Left ventricle myocardium superior (tissue), 1 donor: ENCODE measurements around the gene HAX1. TPM values are rescaled to one million over a fixed set of nuclear protein-coding genes. Genes with fewer than 3 reads are reported as not detected.
"Not testable (repeated sequence)": the region's sequence is repeated elsewhere in the genome, so short reads cannot be mapped to it uniquely, and the experiment has no call there.

Experiments
- ATAC-seq: fragments of 200-7000 bp; cut with Tn5 transposase; one replicate; pipeline ENCODE4 v1.9.1; 2020; ENCODE audit warnings: mild to moderate bottlenecking, moderate library complexity
- DNase-seq: peaks from one replicate; pipeline ENCODE4 v3.0.0-alpha.2; 2020
- intact Hi-C: fragments of 100-400 bp; cut with micrococcal nuclease; formaldehyde crosslinking; loops from one replicate; pipeline ENCODE4 v1.11.0; 2022
- long read RNA-seq: library from polyadenylated mRNA; unstranded; transcript quantifications from one replicate; pipeline ENCODE4 v2.0.0, GENCODE V29; 2021
- total RNA-seq: library from RNA; stranded (reverse); fragmentation: NEBNext Ultra II Directional; extraction: Animal tissue kit (Norgen Biotek cat#: 25700); gene quantifications from one replicate; pipeline ENCODE4 v1.2.1, GENCODE V29; 2021
- donor health status: DM: no; HTN: yes; CAD: no; lungs with severe emphysema.

HAX1 gene
- total RNA-seq, result 181 TPM
- long read RNA-seq, transcript HAX1-201 (7 exons, 1,227 nt), result major isoform, 229 of 255 reads
- long read RNA-seq, partial matches to known transcripts, result 11 of 255 reads
- long read RNA-seq, other reads (novel, unspliced or antisense), result 6 of 255 reads

DNA sequence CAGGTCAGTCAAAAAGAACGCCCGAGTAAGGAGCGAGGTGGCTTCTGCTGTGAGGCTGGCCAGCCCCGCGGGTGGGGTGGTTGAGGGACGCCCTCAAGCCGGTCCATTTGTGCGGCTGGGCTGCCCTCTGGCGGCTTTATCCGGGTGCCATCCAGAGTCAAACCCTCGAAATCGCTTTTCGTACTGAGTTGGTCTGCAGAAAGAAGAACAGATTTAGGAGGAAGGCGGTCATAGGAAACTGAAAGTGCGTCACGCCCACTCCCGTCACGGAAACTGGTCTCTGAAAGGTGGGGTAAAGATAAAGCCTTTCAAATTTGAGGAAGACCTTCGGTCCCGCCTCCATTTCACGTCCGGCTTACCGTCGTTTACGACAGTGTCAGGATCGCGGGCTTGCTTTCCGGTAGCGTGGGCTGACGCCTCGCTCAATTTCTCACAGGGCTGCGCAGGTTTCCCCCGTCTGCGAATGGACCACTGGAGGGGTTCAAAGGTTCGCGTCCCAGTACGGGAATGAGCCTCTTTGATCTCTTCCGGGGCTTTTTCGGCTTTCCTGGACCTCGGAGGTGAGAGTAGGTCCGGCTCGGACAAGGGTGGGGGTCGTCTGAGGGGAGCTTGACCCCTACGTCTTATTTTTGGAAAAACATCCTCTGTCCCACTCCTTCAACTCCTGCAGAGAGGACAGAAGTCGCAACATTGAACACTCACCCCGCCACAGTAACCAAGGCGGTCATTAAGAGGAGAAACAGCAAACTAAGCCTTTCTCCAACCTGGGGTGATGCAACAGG is at the start of gene HAX1:
Gene HAX1 (plus strand): TSS at position 413 of the 782 bp plus-strand sequence. CDS start 95 bp downstream, at position 508.
- peak; percentile 92 for ATAC-seq

DNA sequence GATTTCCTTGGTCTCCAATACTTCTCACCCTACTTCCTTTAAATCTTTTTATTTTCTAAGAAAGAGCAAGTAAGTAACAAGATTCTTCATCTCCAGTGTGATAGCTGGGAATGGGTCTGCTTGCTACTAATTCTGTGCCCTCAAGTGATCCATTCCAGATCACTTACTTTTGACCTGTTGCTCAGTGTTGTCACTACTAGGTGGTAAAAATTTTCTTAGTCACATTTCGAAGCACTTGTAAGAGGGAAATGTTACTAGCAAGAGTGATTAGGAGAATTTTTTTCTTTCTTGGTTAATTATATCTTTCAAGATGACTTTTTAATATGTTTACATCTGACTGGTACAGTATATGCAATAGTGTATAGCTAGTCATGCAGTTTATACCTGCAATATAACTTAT is 49.5 kb upstream of the HAX1 start:
- intact Hi-C loops, result no loop called here
- ATAC-seq (no peak), DNase-seq (no peak)

More for the DNA sequence above, at the start of gene HAX1:
- peak; percentile 93 for DNase-seq
- intact Hi-C loops, result no loop called here

DNA sequence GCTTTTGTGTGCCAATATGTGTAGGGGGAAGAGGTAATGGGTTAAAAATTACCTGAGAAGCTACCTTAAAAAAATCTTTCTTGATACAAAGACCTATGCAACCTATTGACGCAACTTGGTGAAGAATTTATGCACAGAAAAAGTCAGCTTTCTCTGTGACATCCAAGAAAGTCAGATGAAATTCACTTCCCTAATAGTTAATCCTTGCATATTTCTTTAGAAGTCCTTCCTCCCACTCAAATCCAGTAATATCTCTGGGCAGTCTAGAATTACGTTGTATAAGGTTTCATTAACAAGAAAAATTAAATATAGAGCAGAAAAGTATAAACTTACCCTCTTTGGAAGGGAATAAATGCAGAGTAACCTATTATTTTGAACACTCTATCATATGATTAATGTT is 48.8 kb upstream of the HAX1 start:
- intact Hi-C loops, result no loop called here
- DNase-seq (no peak), ATAC-seq (no peak)

DNA sequence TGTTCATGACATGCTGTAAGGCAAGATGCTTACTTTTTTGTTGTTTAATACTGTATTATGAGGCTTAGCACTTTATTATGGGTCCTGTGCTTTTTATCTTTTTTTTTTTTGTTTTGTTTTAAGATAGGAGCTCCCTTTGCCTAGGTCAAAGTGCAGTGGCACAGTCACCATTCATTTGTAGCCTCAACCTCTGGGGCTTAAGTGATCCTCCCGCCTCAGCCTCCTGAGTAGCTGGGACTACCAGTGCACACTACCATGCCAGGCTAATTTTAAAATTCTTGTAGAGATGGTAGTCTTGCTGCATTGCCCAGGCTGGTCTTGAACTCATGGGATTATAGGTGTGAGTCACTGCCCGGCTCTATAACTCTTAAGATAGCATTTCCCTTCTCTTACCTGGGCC is 47.1 kb upstream of the HAX1 start:
- DNase-seq, result no peak
- ATAC-seq, result no peak
- intact Hi-C loops, result no loop called here

DNA sequence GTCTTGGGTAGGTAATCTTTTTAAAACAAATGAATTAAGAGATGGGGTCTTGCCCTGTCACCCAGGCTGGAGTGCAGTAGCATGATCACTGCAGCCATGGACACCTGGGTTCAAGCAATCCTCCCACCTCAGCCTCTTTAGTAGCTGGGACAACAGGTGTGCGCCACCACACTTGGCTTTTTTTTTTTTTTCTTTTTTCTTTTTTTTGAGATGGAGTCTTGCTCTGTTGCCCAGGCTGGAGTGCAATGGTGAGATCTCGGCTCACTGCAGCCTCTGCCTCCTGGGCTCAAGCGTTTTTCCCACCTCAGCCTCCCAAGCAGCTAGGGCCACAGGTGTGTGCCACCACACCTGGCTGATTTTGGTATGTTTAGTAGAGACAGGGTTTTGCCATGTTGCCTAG is 41.3 kb upstream of the HAX1 start:
- intact Hi-C loops, DNase-seq, ATAC-seq: not testable (repeated sequence)

DNA sequence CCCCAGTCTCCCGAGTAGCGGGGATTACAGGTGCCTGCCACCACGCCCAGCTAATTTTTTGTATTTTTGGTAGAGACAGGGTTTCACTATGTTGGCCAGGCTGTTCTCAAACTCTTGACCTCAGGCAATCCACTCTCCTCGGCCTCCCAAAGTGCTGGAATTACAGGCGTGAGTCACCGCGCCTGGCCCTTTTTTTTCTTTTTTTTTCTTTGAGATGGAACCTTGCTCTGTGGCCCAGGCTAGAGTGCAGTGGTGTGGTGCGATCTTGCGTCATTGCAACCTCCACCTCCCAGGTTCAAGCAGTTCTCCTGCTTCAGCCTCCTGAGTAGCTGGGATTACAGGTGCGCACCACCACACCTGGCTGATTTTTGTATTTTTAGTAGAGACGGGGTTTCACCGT is 39.3 kb upstream of the HAX1 start:
- ATAC-seq, intact Hi-C loops, DNase-seq: not testable (repeated sequence)

DNA sequence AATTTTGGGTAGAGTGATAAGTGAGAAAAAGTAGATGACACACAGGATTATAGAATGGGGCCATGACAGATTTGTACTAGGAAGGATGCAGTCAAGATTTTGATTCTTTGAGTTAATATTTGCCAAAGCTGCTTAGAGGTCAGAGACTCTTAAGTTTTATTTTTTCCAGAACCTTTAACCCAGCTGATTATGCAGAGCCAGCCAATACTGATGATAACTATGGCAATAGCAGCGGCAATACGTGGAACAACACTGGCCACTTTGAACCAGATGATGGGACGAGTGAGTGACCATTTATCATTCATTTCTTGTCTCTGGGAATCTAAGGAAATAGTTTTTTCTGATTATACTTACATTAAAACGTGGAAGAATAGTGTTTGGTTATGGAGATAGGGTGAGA is 35.6 kb upstream of the HAX1 start:
- intact Hi-C loops, result no loop called here
- DNase-seq, result no peak
- ATAC-seq, result no peak

DNA sequence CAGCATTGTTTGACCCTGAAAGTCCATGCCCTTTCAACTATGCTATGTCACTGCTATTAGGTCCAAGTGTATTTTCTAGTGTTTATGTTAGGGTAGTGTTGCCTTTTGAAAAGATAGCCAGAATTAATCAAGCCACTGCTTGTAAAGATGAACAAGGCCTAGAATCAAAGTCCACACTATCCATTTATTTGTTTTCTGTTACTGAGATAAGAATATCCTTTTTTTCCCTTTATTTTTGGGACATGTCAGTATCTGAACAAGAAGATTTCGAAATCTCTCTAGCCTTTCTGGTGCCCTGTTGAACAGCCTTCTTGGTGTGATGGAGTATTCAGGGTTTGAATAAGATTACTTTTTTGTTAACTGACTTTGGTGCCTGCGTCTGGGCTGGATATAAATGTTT is 35.0 kb upstream of the HAX1 start:
- ATAC-seq (no peak), DNase-seq (no peak)
- intact Hi-C loops, result no loop called here

DNA sequence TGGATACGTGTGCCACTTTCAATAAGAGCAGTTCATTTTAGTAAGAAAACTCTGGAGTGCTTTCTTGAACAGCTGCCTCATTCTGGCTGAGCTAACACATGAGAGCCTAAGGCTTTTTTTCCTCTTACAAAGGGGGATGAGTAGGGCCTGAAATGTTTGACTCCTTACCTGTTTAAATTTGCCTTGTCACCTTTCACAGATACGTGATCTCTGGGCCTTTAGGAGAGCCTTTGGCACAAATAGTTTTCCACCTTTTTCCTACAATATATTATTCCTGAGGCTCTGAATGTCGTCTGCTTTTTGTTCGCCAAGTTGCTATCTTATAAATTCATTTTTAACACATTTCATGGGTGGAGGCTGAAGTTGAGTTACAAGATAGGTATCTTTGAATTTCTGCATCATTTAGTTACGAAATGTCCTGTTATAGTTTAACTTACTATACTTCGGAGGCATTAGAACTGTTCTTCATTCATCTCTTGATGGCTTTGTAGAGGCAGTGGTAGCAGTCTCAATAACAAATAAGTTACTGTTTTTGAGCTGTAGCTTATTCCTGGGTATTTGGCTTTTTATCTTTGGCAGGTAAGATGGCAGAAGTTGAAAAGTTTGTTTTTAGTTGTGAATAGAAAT is 34.4 kb upstream of the HAX1 start:
- intact Hi-C loops, result no loop called here
- ATAC-seq (no peak), DNase-seq (no peak)

DNA sequence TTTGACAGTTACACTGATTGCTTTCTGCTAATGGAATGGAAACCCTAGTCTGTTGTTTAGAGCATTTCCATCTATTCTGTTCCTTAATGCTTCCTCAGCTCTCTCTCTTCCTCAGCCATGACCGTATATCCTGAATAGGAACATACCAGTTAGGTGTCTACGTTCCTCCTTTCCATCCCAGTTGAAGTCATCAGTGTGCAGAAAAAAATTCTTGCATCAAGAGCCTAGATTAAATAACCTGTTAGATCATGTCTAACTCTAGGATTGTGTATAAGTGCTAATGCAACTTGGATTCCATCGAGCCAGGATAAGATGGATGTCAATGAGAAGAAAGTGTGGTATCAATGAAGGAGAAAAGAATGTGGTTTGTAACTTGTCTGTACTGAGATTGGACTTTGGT is 32.9 kb upstream of the HAX1 start:
- DNase-seq (no peak), ATAC-seq (no peak)
- intact Hi-C loops, result no loop called here

DNA sequence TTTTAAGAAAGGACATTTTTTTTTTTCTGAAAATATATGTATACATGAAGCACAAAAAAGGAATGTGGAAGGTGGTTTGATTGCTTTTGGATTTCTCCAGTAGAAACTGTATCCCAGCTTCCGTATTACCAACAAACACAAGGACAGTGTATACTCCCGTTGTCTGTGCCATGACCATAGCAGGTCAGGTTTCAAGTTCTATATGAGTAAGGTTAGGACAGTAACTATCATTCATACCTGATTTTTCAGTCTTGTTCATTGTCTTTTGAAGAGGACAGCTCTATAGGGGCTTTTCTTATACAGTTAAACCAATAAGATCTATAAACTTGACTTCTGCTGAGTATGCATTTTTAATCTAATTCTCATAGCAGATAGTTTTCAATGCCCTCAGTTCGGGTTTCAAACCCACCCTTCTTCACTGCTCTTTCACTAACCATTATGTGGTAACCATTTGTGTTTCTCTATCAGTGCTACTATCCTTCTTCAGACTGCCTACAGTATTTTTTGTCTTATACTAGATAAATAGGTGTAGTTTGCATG is 32.1 kb upstream of the HAX1 start:
- DNase-seq (no peak), ATAC-seq (no peak)
- intact Hi-C loops, result no loop called here

DNA sequence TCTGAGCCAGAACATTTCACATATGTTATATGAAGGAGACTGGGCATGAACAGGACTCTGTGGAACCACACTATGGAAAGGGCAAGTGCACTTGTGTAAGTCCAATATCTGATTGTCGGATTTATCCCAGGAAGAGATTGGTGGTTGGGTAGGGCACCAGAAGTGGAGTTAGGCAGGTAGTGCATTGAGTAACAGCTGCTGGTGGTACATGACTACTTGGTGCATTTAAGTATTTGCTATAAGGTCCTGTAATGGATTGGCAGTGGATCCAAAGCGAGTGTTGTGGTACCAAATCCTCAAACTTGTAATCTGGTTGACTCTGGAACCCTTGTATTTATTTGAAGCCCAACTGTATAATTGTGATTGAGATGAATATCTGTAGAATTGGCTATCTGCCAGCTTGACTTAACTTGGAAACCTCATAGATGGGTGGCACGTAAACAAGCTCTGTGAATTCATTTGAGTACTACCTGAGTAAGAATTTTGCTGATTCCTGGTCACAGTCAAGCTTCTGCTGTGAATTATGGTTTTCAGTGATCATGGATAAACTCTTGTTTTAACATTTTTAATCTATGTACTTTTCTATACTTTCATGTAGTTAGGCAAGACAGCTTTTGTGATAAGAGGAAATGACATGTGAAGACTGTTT is 30.6 kb upstream of the HAX1 start:
- ATAC-seq (no peak), DNase-seq (no peak)
- intact Hi-C loops, result no loop called here

DNA sequence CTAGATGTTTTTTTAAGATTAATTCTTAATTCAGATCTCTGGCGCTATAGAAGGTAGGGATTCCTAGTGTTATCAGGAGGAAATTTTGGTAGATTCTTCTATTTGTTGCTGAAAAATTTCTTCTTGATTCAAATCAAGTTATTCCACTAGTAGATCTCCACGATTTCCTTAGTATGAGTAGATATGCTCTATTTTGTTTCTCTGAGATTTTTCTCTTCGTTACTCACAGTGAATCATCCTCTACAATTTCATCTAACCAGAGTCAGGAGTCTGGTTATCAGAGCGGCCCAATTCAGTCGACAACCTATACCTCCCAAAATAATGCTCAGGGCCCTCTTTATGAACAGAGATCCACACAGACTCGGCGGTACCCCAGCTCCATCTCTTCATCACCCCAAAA is 18.8 kb upstream of the HAX1 start:
- DNase-seq, result no peak
- ATAC-seq, result no peak
- intact Hi-C loops, result no loop called here

DNA sequence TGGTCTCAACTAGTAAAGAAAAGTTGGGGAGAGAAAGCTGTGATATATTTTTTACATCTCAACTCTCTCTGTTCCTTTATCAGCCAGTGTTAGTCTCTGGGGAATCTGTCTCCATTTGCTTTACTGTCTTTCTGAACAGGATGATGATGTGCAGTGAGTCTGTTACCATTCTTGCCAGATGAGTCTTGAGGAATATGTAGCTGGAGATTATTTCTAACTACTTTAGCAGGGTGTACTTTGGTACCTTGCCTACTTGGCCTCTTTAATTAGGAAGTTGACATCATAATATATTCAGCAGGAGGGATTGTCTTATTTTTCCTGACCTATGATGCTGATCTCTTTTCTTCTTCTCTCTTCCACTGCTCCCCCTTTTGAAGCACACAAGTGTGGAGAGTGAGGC is 15.7 kb upstream of the HAX1 start:
- DNase-seq (no peak), ATAC-seq (no peak)
- intact Hi-C loops, result no loop called here

DNA sequence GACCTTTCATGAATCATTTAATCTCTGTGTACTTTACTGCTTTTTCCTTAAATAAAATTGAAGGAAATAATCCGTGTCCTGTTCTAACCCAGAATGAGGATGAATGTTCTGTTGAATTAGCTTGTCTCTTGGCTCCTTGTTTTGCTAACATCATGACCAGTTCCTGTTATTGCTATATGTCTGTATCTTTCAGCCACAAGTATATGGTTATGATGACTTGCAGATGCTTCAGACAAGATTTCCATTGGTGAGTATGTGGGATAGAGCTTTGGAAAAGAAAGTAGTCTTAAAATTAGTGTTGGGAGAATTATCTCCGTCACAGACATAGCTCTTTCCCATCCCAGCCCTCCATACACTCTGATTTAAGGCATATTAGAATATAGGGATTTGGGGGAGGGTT is 13.6 kb upstream of the HAX1 start:
- DNase-seq, result no peak
- no peak for ATAC-seq

DNA sequence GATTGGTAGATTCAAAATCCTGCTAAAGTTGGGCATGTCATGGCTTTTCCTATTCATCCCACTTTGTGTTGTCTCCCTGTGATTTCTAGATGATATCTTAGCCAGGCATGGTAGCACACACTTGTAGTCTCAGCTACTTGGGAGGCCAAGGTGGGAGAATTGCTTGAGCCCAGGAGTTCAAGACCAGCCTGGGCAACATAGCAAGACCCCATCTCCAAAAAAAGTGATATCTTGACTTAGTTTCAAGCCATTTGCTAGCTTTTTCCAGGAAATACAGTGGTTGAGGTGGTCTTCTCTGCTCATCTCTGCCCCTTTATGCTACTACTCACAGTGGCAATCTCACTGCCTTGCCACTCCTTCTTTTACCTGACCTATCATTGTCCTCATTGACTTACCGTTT is 12.3 kb upstream of the HAX1 start:
- intact Hi-C loops, result no loop called here
- ATAC-seq, result no peak

More for the DNA sequence above, 13.6 kb upstream of the HAX1 start:
- intact Hi-C loops, result no loop called here

DNA sequence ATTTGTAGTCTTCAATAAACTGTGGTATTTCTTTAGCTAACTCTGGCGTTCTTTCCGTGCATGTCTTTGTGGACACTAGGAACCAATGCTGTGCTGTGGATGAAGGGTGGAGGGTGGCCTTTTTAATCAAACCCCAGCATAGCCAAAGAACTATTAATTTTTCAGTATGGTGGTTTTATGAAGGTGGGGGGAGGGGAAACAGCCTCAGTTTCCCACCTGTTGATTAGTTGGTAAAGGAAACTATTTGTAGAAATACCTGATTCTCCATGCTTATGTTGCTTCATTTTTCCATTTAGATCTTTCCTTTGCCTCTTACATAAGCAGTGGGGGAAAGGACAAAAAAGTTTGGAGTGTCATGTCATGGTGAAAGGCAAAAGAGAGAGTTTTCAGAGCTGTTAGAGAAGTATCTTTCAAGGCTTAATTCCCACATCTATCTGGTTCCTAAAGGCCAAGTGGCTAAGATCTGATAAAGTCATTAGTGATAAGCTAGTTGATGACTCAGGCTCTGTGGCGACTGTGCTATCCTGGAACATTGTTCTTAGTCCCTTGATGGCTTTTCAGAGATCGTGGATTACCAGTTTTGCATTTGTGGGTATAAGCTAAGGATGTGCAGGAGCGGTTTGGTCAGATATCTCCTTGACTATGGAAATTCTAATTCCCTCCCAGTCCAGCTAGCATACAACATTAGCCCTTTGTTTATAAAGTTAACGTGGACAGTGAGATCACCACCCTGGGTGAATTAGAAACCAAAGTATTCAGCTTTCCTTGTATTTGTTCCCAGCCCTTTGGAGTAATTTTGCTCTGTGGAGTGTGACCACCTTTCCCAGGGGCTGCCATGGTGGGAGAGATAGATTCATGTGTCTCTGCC is 8.7 kb upstream of the HAX1 start:
- intact Hi-C loops, result no loop called here
- ATAC-seq, result no peak
- DNase-seq, result no peak

More for the DNA sequence above, 12.3 kb upstream of the HAX1 start:
- DNase-seq, result no peak

DNA sequence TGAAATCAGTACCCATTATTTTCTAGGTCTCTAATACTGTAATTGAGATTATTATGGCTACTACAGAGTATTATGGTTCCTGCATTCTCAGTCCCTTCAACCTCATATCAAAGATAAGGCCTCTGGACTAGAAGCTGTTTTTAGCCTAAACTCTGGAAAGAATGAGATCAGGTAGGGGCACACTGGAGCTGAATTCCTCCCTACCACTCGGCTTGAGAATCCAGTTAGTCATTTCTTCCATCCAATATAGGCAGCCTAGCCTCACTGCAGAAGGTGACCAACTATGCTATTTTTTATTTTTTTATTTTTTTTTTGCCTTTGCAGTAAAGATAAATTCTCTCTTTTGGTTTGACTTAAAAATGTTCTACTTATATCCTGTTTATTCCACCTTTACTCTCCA is 8.0 kb upstream of the HAX1 start:
- intact Hi-C loops, result no loop called here
- no peak for ATAC-seq

DNA sequence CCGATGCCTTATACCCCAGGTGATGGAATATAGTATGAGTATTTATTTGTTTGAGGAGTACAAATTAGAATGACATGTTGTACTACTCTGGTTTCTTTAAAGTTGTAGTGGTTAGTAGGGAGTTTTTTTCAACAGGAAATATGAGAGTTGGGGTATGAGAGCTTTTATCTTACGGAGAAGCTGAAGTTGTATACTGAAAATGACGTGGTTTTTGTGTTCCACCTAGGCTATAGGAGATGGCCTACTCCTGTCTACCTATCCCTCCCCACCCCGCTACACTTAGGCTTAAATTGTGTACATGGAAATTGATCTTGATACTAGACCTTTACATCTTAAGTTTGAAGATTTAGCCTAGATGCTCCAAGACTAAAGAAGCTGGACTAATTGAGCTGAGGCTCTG is 6.8 kb upstream of the HAX1 start:
- ATAC-seq (no peak), DNase-seq (no peak)
- intact Hi-C loops, result no loop called here

More for the DNA sequence above, 8.0 kb upstream of the HAX1 start:
- DNase-seq, result no peak
